22Rv1 (cell line): ENCODE data around the gene SUSD3.

Source experiments
- ZFX ChIP-seq: fragments of 450-650 bp; IDR thresholded peaks from 2 replicates; pipeline ENCODE4 v1.6.1; 2017; ENCODE audit warnings: antibody characterized with exemption, borderline replicate concordance
- TF ChIP-seq, protein P1 (sequence below): fragments of 450-650 bp; IDR thresholded peaks from 2 replicates; pipeline ENCODE4 v1.5.1; 2017; ENCODE audit warnings: mild to moderate bottlenecking

DNA sequence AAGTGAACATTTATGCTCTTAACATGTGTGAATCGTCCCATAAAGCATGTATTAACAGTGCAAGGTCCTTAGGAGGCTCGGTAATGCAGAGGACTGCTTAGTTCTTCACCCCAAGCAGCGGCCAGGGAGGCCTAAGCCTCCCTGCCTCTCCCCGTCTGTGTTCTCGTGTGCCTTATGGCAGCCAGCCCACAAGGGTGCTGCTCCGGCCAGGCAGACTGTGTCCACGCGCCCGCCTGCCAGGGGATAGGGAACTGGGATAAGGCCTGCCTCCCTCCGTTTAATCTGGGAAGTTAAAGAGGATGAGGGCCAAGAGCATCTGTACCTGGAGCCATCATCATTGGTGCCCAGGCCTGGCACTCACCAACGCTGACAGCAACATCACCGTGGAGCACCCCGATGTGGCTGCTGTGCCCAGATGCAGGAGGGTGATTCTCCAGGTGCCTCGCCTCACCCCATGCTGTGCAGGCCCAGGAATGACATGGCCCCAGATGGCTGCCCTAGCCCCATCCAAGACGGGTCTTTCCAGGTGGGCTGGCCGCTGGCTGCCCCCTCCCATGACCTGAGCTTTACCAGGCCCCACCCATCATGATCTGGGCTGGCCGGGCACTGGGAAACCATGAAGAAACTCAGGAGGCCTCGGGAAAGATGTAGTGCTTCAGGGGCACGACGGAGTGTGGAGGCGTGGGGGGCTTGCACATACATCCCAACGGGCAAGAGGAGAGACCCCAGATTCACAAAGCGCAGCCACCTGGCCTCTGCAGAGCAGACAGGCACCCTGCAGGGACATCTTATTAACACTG is 35.6 kb upstream of the SUSD3 start:
- TF ChIP-seq, protein P1, sequence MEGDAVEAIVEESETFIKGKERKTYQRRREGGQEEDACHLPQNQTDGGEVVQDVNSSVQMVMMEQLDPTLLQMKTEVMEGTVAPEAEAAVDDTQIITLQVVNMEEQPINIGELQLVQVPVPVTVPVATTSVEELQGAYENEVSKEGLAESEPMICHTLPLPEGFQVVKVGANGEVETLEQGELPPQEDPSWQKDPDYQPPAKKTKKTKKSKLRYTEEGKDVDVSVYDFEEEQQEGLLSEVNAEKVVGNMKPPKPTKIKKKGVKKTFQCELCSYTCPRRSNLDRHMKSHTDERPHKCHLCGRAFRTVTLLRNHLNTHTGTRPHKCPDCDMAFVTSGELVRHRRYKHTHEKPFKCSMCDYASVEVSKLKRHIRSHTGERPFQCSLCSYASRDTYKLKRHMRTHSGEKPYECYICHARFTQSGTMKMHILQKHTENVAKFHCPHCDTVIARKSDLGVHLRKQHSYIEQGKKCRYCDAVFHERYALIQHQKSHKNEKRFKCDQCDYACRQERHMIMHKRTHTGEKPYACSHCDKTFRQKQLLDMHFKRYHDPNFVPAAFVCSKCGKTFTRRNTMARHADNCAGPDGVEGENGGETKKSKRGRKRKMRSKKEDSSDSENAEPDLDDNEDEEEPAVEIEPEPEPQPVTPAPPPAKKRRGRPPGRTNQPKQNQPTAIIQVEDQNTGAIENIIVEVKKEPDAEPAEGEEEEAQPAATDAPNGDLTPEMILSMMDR = no peak
- TF ChIP-seq ZFX = no peak
